Urinary bladder (tissue), 4 donors: ENCODE results near the gene BRMS1. TPM values are rescaled to one million over a fixed set of nuclear protein-coding genes. Genes with fewer than 3 reads are reported as not detected.
A peak's percentile ranks its signal among the peaks of the same experiment; 100 is the strongest.

ENCODE experiments used
- DNase-seq: peaks from one replicate; pipeline ENCODE4 v3.0.0-alpha.2; 2015; ENCODE audit errors: extremely low spot score
- H3K27ac ChIP-seq: one replicate; pipeline ENCODE4 v1.5.1; 2013; ENCODE audit warnings: low read depth, mild to moderate bottlenecking, moderate library complexity
- H3K36me3 ChIP-seq: one replicate; pipeline ENCODE4 v1.6.1; 2013; ENCODE audit warnings: mild to moderate bottlenecking, moderate library complexity; ENCODE audit not compliant: insufficient read depth
- H3K4me1 ChIP-seq: one replicate; pipeline ENCODE4 v1.6.1; 2013; ENCODE audit warnings: mild to moderate bottlenecking, moderate library complexity; ENCODE audit not compliant: insufficient read depth
- H3K4me3 ChIP-seq: one replicate; pipeline ENCODE4 v1.5.1; 2013; ENCODE audit warnings: low read depth, low read length
- WGBS: extraction: QIAGEN DNeasy Blood & Tissue Kit; methylation state at CpG from one replicate; pipeline ENCODE4 v1.1.7; 2013; 5-methylcytosine and 5-hydroxymethylcytosine counted together
- polyA plus RNA-seq: library from polyadenylated mRNA; stranded (reverse); fragments of 200-250 nt; gene quantifications from one replicate; pipeline ENCODE4 v1.2.3, GENCODE V29; 2013
- small RNA-seq: library from RNA; depleted of rRNA; stranded (forward); fragments of <200 nt; gene quantifications from one replicate; pipeline ENCODE3, GENCODE V24; 2014
- total RNA-seq: library from RNA; depleted of rRNA; stranded (reverse); fragments of >200 nt; gene quantifications from one replicate; pipeline ENCODE4 v1.2.3, GENCODE V29; 2014
- donor health status: healthy with polysubstance abuse.
- donor health status: healthy.

The BRMS1 gene
- total and polyA plus RNA-seq, 2 donors, result 13.6 to 37.3 TPM

DNA sequence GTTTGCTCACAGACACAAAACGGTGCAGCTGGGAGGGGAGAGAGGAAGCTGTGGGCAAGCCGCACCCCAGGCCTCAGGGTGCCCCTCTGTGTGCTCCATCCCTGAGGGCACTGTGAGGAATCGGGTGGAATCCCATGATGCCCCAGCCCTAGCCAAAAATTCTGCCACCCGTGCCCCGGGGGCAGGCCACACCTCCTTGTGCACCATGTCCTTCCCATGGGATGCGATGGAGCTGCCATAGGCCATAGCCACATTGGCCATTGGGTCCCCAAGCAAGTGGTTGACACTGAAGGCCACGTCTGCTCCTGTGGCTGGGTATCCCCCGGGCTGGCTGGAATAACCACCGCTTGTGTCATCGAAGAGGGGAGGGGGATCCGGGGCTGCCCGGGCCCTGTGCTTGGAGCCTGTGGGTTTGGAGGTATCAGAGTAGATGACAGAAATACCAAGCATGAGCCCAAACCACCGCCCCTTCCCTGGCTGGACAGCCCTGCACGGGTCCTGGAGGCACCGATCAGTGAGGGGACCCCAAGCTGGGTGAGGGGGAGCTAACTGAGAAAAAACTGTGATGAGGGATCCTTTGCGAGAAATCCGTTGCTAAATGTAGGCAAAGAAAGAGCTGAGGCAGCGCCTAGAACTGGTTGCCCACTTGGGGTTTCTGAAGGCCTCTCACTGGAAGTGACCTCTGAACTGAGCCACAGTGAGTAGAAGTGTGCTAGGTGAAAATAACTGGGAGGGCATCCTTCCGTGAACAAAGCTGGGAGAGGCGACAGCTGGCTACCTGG lies 56.8 kb downstream of the BRMS1 start:
- DNase-seq, result no peak
- 33% methylated on average over 20 of the region's 20 CpGs for WGBS
- peak overlapping the region; percentile 59 for H3K4me3 ChIP-seq
- H3K4me1 ChIP-seq, result no peaks in the 10 kb centered on the region
- H3K36me3 ChIP-seq, result peaks cover 1% of the 10 kb centered on the region
- no peak overlapping the region for H3K27ac ChIP-seq

Small RNA genes within 50 kb of the gene (small RNA-seq; reads per million reads assigned to genes)
- gene RF00017 (not detected), gene RNU1-84P (not detected)

Other genes with a start within 250 kb of the BRMS1 start
- gene KLC2, start 87.4 kb downstream of the BRMS1 start, total RNA-seq, result 9.5 TPM
- 39.2 TPM for gene KLC2, start 87.4 kb downstream of the BRMS1 start, polyA plus RNA-seq
- 34.3 TPM for gene RAB1B, start 76.5 kb downstream of the BRMS1 start, total RNA-seq
- 190 TPM for gene RAB1B, start 76.5 kb downstream of the BRMS1 start, polyA plus RNA-seq
- gene CNIH2, start 66.9 kb downstream of the BRMS1 start, total RNA-seq, result 1.1 TPM
- 0.24 TPM for gene CNIH2, start 66.9 kb downstream of the BRMS1 start, polyA plus RNA-seq
- gene YIF1A, start 56.0 kb downstream of the BRMS1 start, total RNA-seq, result 62.0 TPM
- gene YIF1A, start 56.0 kb downstream of the BRMS1 start, polyA plus RNA-seq, result 84.7 TPM
- gene TMEM151A, start 53.2 kb downstream of the BRMS1 start, total RNA-seq, result 0.32 TPM
- gene TMEM151A, start 53.2 kb downstream of the BRMS1 start, polyA plus RNA-seq, result 0.15 TPM
- gene CD248, start 28.1 kb downstream of the BRMS1 start, total RNA-seq, result 28.7 TPM
- gene CD248, start 28.1 kb downstream of the BRMS1 start, polyA plus RNA-seq, result 66.5 TPM
- 2.9 TPM for gene RIN1, start 8.7 kb downstream of the BRMS1 start, total RNA-seq
- gene RIN1, start 8.7 kb downstream of the BRMS1 start, polyA plus RNA-seq, result 8.4 TPM
- 22.8 TPM for gene B4GAT1, start 2.5 kb upstream of the BRMS1 start, total RNA-seq
- 50.4 TPM for gene B4GAT1, start 2.5 kb upstream of the BRMS1 start, polyA plus RNA-seq
- 1.1 TPM for gene SLC29A2, start 26.7 kb upstream of the BRMS1 start, total RNA-seq
- gene SLC29A2, start 26.7 kb upstream of the BRMS1 start, polyA plus RNA-seq, result 2.1 TPM
- 1.6 TPM for gene NPAS4, start 75.9 kb upstream of the BRMS1 start, total RNA-seq
- gene NPAS4, start 75.9 kb upstream of the BRMS1 start, polyA plus RNA-seq, result 2.4 TPM
- gene MRPL11, start 93.7 kb upstream of the BRMS1 start, total RNA-seq, result 32.9 TPM
- gene MRPL11, start 93.7 kb upstream of the BRMS1 start, polyA plus RNA-seq, result 54.9 TPM
- gene PELI3, start 121.8 kb upstream of the BRMS1 start, total RNA-seq, result 7.6 TPM
- gene PELI3, start 121.8 kb upstream of the BRMS1 start, polyA plus RNA-seq, result 22.5 TPM
- gene DPP3, start 135.3 kb upstream of the BRMS1 start, total RNA-seq, result 16.9 TPM
- gene DPP3, start 135.3 kb upstream of the BRMS1 start, polyA plus RNA-seq, result 26.8 TPM
- 40.4 TPM for gene BBS1, start 165.5 kb upstream of the BRMS1 start, total RNA-seq
- gene BBS1, start 165.5 kb upstream of the BRMS1 start, polyA plus RNA-seq, result 33.3 TPM
- 5.0 TPM for gene ZDHHC24, start 200.9 kb upstream of the BRMS1 start, total RNA-seq
- gene ZDHHC24, start 200.9 kb upstream of the BRMS1 start, polyA plus RNA-seq, result 11.4 TPM
- not detected for gene ACTN3, start 201.8 kb upstream of the BRMS1 start, total RNA-seq
- 0.18 TPM for gene ACTN3, start 201.8 kb upstream of the BRMS1 start, polyA plus RNA-seq
- 22.8 TPM for gene CTSF, start 223.5 kb upstream of the BRMS1 start, total RNA-seq
- 92.1 TPM for gene CTSF, start 223.5 kb upstream of the BRMS1 start, polyA plus RNA-seq
- gene CCDC87, start 248.0 kb upstream of the BRMS1 start, total RNA-seq, result not detected
- 0.43 TPM for gene CCDC87, start 248.0 kb upstream of the BRMS1 start, polyA plus RNA-seq
- 31.7 TPM for gene CCS, start 248.1 kb upstream of the BRMS1 start, total RNA-seq
- gene CCS, start 248.1 kb upstream of the BRMS1 start, polyA plus RNA-seq, result 64.7 TPM